ENCODE data around the gene PAQR7.

The PAQR7 gene

DNA sequence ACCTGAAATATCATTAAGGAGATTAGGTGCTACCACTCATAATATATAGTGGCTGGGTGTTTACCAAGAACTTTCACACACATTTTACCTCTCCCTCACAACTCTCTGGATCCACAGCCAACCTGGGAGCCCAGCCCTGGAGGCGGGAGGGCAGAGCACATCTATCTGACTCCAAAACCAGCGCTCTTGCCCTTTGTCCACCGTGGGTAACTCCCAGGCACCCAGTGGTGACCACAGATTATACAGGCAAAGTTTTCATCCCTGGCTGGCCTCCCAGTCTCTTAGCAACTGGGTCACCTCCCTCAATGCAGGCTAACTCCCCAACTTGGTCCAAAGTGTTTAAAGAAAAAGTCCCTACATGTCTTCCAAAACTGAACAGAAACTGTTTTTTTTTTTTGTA, 2.4 kb downstream of the PAQR7 start:
- Histone ChIP-seq H3K27me3 (ENCODE audit: insufficient read depth, low read length) (no peaks in the 10 kb centered on the region), H3K36me3 (ENCODE audit: insufficient read depth, low read length) (no peaks in the 10 kb centered on the region), H2AFZ (ENCODE audit: low read length, unreplicated experiment) (no peak overlapping the region), H3K27ac (ENCODE audit: low read depth, low read length) (no peak overlapping the region), H3K4me1 (ENCODE audit: control insufficient read depth, insufficient read depth, low read length, unreplicated experiment) (peaks cover 16% of the 10 kb centered on the region), H3K4me3 (ENCODE audit: low read depth, low read length) (no peak overlapping the region), H3K79me2 (ENCODE audit: control insufficient read depth, insufficient read depth, low read length, unreplicated experiment) (peaks cover 16% of the 10 kb centered on the region)

DNA sequence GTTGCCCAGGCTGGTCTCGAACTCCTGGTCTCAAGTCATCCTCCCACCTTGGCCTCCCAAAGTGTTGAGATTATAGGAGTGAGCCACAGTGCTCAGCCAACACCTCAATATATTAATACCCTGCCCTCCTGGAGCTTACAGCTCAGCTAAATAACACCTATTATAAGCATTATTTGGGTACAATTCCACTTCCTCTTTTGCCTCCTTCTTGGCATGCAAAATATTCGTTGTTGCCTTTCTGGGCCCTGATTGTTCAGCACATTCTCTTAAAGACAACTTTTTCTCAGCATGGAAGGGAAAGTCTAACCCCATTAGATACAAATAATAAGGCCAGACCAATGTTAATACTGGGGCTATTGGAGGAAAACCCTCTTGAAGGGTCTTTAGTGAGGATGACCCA, 2.8 kb downstream of the PAQR7 start:
- Histone ChIP-seq H3K4me3 (ENCODE audit: low read depth, low read length) (no peak overlapping the region), H3K79me2 (ENCODE audit: control insufficient read depth, insufficient read depth, low read length, unreplicated experiment) (peaks cover 16% of the 10 kb centered on the region), H3K27me3 (ENCODE audit: insufficient read depth, low read length) (no peaks in the 10 kb centered on the region), H3K4me1 (ENCODE audit: control insufficient read depth, insufficient read depth, low read length, unreplicated experiment) (peaks cover 16% of the 10 kb centered on the region), H3K36me3 (ENCODE audit: insufficient read depth, low read length) (no peaks in the 10 kb centered on the region), H3K27ac (ENCODE audit: low read depth, low read length) (no peak overlapping the region), H2AFZ (ENCODE audit: low read length, unreplicated experiment) (no peak overlapping the region)

- Histone ChIP-seq H3K4me1 (ENCODE audit: control insufficient read depth, insufficient read depth, low read length, unreplicated experiment) (peaks cover 16% of the 10 kb centered on the region), H2AFZ (ENCODE audit: low read length, unreplicated experiment) (no peak overlapping the region), H3K27ac (ENCODE audit: low read depth, low read length) (no peak overlapping the region)
Observed at GRCh38 chr1:25871704-25872494, 3.6 kb downstream of the PAQR7 start.

DNA sequence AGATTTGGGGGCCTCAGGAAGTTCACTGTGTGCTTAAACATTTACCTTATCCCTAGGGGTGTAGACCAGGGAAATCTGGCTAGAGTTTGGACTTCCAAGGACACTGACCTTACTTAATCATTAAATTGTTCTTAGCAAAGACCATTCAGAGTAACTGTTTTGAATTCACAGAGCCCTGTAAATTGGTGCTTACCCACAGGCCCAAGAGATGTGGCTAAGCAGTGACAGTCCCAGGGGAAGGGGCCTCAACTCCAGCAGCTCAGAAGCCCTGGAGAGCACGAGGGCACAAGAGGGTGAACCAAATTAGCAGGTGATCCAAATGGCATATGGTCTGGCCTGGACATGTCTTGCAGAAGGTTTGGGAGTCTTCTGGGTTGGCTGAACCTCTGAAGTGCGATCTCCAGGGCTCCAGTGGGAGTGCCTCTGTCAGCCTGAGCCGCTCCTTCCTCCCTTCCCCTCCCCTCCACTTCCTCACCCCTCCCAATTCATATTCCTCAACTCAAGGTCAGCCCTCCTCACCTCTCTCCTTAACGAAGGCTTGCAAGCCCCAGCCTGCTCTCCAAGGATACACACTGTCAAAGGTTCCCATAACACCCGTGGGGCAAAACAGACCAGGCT, 4.3 kb downstream of the PAQR7 start:
- Histone ChIP-seq H3K27me3 (ENCODE audit: insufficient read depth, low read length) (no peaks in the 10 kb centered on the region), H3K79me2 (ENCODE audit: control insufficient read depth, insufficient read depth, low read length, unreplicated experiment) (peaks cover 16% of the 10 kb centered on the region), H3K4me1 (ENCODE audit: control insufficient read depth, insufficient read depth, low read length, unreplicated experiment) (peaks cover 16% of the 10 kb centered on the region), H3K36me3 (ENCODE audit: insufficient read depth, low read length) (no peaks in the 10 kb centered on the region), H3K4me3 (ENCODE audit: low read depth, low read length) (no peak overlapping the region), H2AFZ (ENCODE audit: low read length, unreplicated experiment) (no peak overlapping the region), H3K27ac (ENCODE audit: low read depth, low read length) (no peak overlapping the region)

More at GRCh38 chr1:25871704-25872494, 3.6 kb downstream of the PAQR7 start:
- Histone ChIP-seq H3K36me3 (ENCODE audit: insufficient read depth, low read length) (no peaks in the 10 kb centered on the region), H3K27me3 (ENCODE audit: insufficient read depth, low read length) (no peaks in the 10 kb centered on the region), H3K4me3 (ENCODE audit: low read depth, low read length) (no peak overlapping the region), H3K79me2 (ENCODE audit: control insufficient read depth, insufficient read depth, low read length, unreplicated experiment) (peaks cover 16% of the 10 kb centered on the region)

DNA sequence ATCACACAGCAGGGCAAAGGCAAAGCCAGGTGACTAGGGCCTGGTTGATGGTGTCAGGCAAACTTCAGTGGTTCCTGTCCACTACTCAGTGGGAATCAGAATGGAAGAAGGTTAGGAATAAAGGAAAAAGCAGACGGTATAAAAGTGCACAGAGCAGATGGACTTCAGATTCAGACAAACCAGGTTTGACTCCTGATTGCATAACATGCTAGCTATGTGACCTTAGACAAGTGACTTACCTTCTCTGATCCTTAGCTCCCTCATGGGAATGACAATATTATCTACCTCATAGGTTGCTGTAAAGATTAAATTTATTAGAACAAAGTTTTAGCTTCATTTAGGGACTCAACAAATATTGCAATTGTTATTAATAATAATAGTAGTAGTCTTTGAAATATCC, 4.9 kb downstream of the PAQR7 start:
- H3K27me3 ChIP-seq (ENCODE audit: insufficient read depth, low read length): no peaks in the 10 kb centered on the region
- H3K27ac ChIP-seq (ENCODE audit: low read depth, low read length): no peak overlapping the region
- no peak overlapping the region for H3K4me3 ChIP-seq (ENCODE audit: low read depth, low read length)
- H3K4me1 ChIP-seq (ENCODE audit: control insufficient read depth, insufficient read depth, low read length, unreplicated experiment): peaks cover 16% of the 10 kb centered on the region
- H2AFZ ChIP-seq (ENCODE audit: low read length, unreplicated experiment): no peak overlapping the region
- H3K79me2 ChIP-seq (ENCODE audit: control insufficient read depth, insufficient read depth, low read length, unreplicated experiment): peaks cover 16% of the 10 kb centered on the region
- no peaks in the 10 kb centered on the region for H3K36me3 ChIP-seq (ENCODE audit: insufficient read depth, low read length)

DNA sequence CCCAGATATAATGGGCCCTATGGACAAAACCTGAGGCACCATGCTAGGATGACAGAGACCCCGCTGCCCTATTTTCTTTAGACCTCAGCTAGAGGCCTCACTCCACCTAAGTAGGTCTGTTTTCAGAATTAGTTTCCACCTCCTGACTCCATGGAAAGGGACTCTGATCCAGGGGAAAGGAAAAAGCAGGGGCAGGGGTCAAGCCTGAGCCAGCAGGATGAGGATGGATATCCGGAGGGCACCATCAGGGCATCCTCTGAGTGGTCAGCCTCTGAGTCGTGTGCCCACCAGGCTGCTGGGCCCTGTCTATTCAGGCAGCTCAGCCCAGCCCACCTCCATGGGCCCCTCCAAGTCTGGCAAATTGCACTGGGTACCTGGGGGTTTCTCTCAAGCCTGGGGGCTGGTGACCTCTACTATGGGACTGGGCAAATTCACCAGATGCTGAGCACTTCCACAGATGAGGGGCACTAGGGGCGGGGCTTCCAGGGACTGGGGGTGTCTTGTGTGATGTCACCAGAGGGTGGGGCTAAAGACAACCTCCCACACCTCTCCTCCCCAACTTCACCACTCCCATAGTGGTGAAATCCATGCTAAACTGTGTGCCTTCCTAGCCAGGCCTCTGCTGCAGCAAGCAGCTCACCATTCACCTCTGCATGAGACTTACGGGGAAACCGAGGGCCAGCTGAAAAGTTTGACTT, 5.5 kb downstream of the PAQR7 start:
- no peak overlapping the region for H3K27ac ChIP-seq (ENCODE audit: low read depth, low read length)
- peaks cover 16% of the 10 kb centered on the region for H3K4me1 ChIP-seq (ENCODE audit: control insufficient read depth, insufficient read depth, low read length, unreplicated experiment)

GRCh38 chr1:25867210-25867991, 8.1 kb downstream of the PAQR7 start:
- Histone ChIP-seq H3K36me3 (ENCODE audit: insufficient read depth, low read length) (peaks cover 6% of the 10 kb centered on the region), H3K27me3 (ENCODE audit: insufficient read depth, low read length) (no peaks in the 10 kb centered on the region), H2AFZ (ENCODE audit: low read length, unreplicated experiment) (no peak overlapping the region), H3K27ac (ENCODE audit: low read depth, low read length) (no peak overlapping the region), H3K4me1 (ENCODE audit: control insufficient read depth, insufficient read depth, low read length, unreplicated experiment) (no peaks in the 10 kb centered on the region), H3K4me3 (ENCODE audit: low read depth, low read length) (no peak overlapping the region), H3K79me2 (ENCODE audit: control insufficient read depth, insufficient read depth, low read length, unreplicated experiment) (peaks cover 4% of the 10 kb centered on the region)

More for the DNA sequence above, 5.5 kb downstream of the PAQR7 start:
- no peaks in the 10 kb centered on the region for H3K36me3 ChIP-seq (ENCODE audit: insufficient read depth, low read length)
- no peak overlapping the region for H2AFZ ChIP-seq (ENCODE audit: low read length, unreplicated experiment)
- H3K4me3 ChIP-seq (ENCODE audit: low read depth, low read length): no peak overlapping the region
- H3K79me2 ChIP-seq (ENCODE audit: control insufficient read depth, insufficient read depth, low read length, unreplicated experiment): peaks cover 16% of the 10 kb centered on the region
- H3K27me3 ChIP-seq (ENCODE audit: insufficient read depth, low read length): no peaks in the 10 kb centered on the region

DNA sequence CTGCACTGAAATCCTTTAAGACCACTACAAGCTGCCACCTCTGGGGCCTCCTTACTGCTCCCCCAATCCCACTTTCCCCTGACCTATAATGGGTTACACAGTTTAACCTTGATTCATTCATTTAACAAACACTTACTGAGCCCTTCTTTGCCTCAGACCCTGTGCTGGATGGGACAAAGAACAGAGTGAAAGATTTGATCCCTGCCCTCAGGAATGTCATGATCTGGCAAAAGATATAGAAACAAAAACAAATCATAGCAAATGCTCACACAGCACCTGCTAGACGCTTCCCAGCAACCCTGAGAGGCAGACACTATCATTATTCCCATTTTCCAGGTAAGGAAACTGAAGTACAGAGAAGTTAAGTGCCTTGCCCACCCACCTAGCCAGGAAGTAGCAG, 9.2 kb downstream of the PAQR7 start:
- peaks cover 2% of the 10 kb centered on the region for H3K4me1 ChIP-seq (ENCODE audit: control insufficient read depth, insufficient read depth, low read length, unreplicated experiment)
- H3K36me3 ChIP-seq (ENCODE audit: insufficient read depth, low read length): peaks cover 7% of the 10 kb centered on the region
- H3K4me3 ChIP-seq (ENCODE audit: low read depth, low read length): no peak overlapping the region
- H3K79me2 ChIP-seq (ENCODE audit: control insufficient read depth, insufficient read depth, low read length, unreplicated experiment): no peaks in the 10 kb centered on the region
- no peak overlapping the region for H3K27ac ChIP-seq (ENCODE audit: low read depth, low read length)
- no peaks in the 10 kb centered on the region for H3K27me3 ChIP-seq (ENCODE audit: insufficient read depth, low read length)
- no peak overlapping the region for H2AFZ ChIP-seq (ENCODE audit: low read length, unreplicated experiment)

- Histone ChIP-seq H3K4me1 (ENCODE audit: control insufficient read depth, insufficient read depth, low read length, unreplicated experiment) (peaks cover 8% of the 10 kb centered on the region), H3K27ac (ENCODE audit: low read depth, low read length) (no peak overlapping the region), H3K79me2 (ENCODE audit: control insufficient read depth, insufficient read depth, low read length, unreplicated experiment) (peaks cover 4% of the 10 kb centered on the region), H3K36me3 (ENCODE audit: insufficient read depth, low read length) (peaks cover 7% of the 10 kb centered on the region), H2AFZ (ENCODE audit: low read length, unreplicated experiment) (no peak overlapping the region), H3K4me3 (ENCODE audit: low read depth, low read length) (no peak overlapping the region), H3K27me3 (ENCODE audit: insufficient read depth, low read length) (no peaks in the 10 kb centered on the region)
Observed at GRCh38 chr1:25864434-25864833, 11.1 kb downstream of the PAQR7 start.

GRCh38 chr1:25863486-25864262, 11.8 kb downstream of the PAQR7 start:
- Histone ChIP-seq H3K27ac (ENCODE audit: low read depth, low read length) (no peak overlapping the region), H3K79me2 (ENCODE audit: control insufficient read depth, insufficient read depth, low read length, unreplicated experiment) (peaks cover 8% of the 10 kb centered on the region), H3K27me3 (ENCODE audit: insufficient read depth, low read length) (no peaks in the 10 kb centered on the region), H2AFZ (ENCODE audit: low read length, unreplicated experiment) (no peak overlapping the region), H3K36me3 (ENCODE audit: insufficient read depth, low read length) (peaks cover 7% of the 10 kb centered on the region), H3K4me3 (ENCODE audit: low read depth, low read length) (no peak overlapping the region), H3K4me1 (ENCODE audit: control insufficient read depth, insufficient read depth, low read length, unreplicated experiment) (peaks cover 8% of the 10 kb centered on the region)
